ENCODE data around the gene CORT.
A peak's percentile ranks its signal among the peaks of the same experiment; 100 is the strongest.

CORT gene

DNA sequence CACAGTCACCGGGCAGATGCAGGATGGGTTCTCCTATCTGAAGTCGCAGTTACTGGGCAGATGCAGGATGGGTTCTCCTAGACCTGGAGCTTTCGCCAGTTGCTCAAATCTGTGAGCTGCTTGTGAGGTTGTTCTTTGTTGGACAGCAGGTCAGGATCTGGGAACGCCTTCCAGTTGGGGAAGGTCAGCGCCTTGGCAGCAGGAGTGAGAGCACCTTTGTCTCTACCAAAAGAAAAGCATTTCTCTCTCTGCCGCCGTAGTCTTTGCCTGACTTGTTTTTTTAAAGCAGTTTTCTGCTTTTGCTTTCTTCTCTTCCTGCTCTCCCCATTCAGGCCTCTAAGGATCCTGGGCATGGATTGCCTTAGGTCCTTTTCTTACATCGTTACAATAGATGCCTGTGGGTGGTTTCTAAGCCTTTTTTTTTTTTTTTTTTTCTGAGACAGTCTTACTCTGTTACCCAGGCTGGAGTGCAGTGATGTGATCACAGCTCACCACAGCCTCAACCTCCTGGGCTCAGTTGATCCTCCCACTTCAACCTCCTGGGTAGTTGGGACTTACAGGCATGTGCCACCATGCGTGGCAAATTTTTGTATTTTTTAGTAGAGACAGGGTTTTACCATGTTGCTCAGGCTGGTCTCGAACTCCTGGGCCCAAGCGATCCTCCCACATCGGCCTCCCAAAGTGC, 40.6 kb downstream of the CORT start:
- no peak overlapping the region for H3K4me3 ChIP-seq (ENCODE audit: low read depth, low read length)
- TF ChIP-seq, protein P1, sequence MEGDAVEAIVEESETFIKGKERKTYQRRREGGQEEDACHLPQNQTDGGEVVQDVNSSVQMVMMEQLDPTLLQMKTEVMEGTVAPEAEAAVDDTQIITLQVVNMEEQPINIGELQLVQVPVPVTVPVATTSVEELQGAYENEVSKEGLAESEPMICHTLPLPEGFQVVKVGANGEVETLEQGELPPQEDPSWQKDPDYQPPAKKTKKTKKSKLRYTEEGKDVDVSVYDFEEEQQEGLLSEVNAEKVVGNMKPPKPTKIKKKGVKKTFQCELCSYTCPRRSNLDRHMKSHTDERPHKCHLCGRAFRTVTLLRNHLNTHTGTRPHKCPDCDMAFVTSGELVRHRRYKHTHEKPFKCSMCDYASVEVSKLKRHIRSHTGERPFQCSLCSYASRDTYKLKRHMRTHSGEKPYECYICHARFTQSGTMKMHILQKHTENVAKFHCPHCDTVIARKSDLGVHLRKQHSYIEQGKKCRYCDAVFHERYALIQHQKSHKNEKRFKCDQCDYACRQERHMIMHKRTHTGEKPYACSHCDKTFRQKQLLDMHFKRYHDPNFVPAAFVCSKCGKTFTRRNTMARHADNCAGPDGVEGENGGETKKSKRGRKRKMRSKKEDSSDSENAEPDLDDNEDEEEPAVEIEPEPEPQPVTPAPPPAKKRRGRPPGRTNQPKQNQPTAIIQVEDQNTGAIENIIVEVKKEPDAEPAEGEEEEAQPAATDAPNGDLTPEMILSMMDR (IDR thresholded peaks at IDR 0.05; ENCODE audit: control insufficient read depth, extremely low read depth, insufficient read depth) = no peak
- DNase-seq (ENCODE audit: low read depth) = no peak

DNA sequence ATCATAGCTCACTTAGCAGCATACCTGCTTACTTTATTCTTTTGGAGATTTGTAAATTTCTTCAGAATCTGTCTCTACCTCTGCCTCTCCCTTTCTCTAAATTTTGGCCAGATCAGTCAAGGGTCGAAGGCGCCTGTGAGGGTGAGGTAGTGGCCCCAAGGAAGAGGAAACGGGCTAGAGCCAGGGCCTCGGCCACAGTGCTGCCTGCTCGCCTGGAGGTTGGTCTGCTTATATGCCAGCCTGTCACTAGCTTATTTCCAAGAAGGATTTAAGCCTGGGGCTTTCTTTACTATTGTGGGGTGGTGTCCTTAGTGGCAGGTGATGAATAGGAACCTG, 44.6 kb downstream of the CORT start:
- no peak for DNase-seq (ENCODE audit: low read depth)
- TF ChIP-seq, protein P1 (IDR thresholded peaks at IDR 0.05; ENCODE audit: control insufficient read depth, extremely low read depth, insufficient read depth) = no peak
- H3K4me3 ChIP-seq (ENCODE audit: low read depth, low read length) = no peak overlapping the region

DNA sequence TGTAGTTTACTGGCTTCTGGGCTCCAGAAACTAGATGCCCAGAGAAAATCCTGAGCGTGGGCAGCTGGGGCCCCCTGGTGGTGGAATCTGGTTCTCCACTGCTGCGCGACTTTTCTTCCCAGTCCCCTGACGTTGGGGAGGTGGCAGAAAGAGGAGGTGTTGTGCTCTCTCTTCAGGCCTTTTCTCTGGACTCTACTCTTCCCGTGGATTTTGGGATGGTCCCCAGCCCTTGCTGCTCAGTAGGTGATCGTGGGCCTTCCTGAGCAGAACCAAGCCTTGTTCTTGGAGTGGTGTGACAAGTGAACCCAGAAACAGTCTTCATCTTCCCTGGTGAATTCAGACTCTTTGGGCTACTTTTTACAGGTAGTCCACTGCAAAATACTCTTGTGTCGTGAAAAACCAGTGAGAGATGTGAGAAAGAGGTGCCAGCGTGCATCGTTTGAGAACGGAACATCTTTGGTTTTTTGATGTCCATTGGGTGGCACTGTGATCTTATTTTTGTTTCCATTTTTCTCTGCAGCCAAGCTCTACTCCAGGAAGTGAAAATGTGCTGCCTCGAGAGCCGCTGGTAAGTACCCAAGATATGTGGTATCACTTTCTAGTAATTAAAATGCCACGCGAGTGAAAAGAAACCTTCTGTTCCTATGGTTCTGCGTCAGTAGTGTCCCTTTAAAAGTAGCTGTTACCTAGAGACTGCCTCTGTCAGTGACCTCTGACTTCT, 45.1 kb downstream of the CORT start:
- H3K4me3 ChIP-seq (ENCODE audit: low read depth, low read length) = peak overlapping the region; percentile 33
- no peak for DNase-seq (ENCODE audit: low read depth)
- TF ChIP-seq, protein P1 (IDR thresholded peaks at IDR 0.05; ENCODE audit: control insufficient read depth, extremely low read depth, insufficient read depth) = peak; percentile 74

DNA sequence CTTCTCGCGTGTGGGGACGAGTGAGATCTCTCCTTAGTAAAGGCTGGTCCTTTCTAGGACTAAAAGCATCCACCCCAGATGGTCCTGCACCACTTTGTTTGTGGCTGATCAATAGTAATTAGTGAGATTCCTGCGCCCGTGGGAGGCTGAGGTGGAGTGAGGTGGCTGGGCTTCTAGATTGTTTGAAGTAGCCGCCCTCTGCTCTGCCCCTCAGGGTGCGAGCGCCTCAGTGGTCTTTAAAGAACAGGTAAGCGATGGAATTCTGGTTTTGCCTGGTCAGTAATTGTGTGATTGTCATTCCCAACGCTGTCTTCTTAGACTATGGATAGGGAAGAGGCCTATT, 45.6 kb downstream of the CORT start:
- no peak for DNase-seq (ENCODE audit: low read depth)
- TF ChIP-seq, protein P1 (IDR thresholded peaks at IDR 0.05; ENCODE audit: control insufficient read depth, extremely low read depth, insufficient read depth) = no peak
- 0 out of 2 replicates have a peak overlapping the region, but pooled peaks have one; percentile 33 for H3K4me3 ChIP-seq (ENCODE audit: low read depth, low read length)

DNA sequence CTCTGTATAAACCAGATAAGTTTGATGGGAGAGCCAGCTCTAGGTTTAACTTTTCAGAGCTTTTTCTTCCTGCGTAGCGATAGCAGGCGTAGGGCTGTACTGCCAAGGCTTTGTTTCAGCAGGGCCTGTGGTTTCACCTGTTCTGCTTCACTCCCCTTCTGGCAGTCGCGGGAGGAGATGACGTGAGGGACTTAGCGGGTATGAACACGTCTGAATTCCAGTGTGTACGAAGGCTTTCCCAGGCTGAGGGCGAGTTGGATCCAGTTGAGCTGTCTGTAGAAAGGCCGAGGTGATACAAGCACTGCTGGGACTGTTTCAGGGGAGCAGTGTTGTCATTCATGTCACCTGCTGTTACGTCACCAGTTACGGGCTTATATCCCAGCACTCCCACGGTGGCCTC, 46.1 kb downstream of the CORT start:
- TF ChIP-seq, protein P1 (IDR thresholded peaks at IDR 0.05; ENCODE audit: control insufficient read depth, extremely low read depth, insufficient read depth) = no peak
- no peak overlapping the region for H3K4me3 ChIP-seq (ENCODE audit: low read depth, low read length)
- DNase-seq (ENCODE audit: low read depth) = no peak

DNA sequence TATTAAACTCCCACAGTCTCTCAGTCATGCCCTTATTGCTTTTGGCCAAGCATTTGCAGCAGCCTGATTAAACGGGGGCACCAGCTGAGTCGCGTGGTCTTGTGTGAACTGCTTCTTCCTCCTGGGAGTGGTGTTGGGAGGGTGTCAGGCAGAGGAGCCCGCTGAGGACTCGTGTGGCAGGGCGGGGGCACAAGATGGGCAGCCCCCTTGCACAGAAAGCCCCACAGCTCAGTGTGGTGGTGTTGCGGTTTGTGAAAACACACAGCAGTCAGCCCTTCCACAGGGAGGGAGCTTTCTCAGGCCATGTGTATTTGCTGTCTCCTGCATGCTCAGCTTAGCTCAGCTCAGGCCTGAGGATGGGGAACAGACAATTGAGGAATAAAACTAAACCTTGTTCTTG, 47.3 kb downstream of the CORT start:
- DNase-seq (ENCODE audit: low read depth) = no peak
- TF ChIP-seq, protein P1 (IDR thresholded peaks at IDR 0.05; ENCODE audit: control insufficient read depth, extremely low read depth, insufficient read depth) = no peak
- H3K4me3 ChIP-seq (ENCODE audit: low read depth, low read length) = no peak overlapping the region

DNA sequence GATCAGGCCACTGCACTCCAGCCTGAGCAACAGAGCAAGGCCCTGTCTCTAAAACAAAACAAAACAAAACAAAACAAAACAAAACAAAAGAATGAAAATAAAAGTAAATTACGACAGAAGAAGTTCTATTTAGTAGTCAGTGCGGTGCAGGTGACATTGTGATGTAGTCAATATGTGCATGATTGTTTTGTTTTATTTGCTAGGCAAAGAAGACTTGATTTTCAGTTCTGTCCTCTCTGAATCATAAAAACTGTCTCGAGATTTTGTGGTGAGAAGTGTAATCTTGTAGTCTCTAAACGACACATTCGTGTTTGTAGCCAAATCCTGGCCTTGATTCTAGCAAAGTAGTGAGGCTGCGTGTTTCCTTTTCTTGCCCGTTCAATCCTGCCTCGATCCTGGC, 48.4 kb downstream of the CORT start:
- TF ChIP-seq, protein P1 (IDR thresholded peaks at IDR 0.05; ENCODE audit: control insufficient read depth, extremely low read depth, insufficient read depth) = no peak
- H3K4me3 ChIP-seq (ENCODE audit: low read depth, low read length) = no peak overlapping the region
- no peak for DNase-seq (ENCODE audit: low read depth)

Data from LNCaP clone FGC (cell line).